GM18508 (cell line): ENCODE measurements around the gene SUPT4H1.

Source experiments
- ATAC-seq: cut with Tn5 transposase; IDR thresholded peaks from one replicate; pipeline ENCODE4 v1.9.1; 2021; ENCODE audit warnings: moderate number of reproducible peaks; ENCODE audit not compliant: insufficient read depth, unreplicated experiment

The SUPT4H1 gene

GRCh38 chr17:58381124-58382035 is 29.4 kb upstream of the SUPT4H1 start:
- no peak for ATAC-seq

DNA sequence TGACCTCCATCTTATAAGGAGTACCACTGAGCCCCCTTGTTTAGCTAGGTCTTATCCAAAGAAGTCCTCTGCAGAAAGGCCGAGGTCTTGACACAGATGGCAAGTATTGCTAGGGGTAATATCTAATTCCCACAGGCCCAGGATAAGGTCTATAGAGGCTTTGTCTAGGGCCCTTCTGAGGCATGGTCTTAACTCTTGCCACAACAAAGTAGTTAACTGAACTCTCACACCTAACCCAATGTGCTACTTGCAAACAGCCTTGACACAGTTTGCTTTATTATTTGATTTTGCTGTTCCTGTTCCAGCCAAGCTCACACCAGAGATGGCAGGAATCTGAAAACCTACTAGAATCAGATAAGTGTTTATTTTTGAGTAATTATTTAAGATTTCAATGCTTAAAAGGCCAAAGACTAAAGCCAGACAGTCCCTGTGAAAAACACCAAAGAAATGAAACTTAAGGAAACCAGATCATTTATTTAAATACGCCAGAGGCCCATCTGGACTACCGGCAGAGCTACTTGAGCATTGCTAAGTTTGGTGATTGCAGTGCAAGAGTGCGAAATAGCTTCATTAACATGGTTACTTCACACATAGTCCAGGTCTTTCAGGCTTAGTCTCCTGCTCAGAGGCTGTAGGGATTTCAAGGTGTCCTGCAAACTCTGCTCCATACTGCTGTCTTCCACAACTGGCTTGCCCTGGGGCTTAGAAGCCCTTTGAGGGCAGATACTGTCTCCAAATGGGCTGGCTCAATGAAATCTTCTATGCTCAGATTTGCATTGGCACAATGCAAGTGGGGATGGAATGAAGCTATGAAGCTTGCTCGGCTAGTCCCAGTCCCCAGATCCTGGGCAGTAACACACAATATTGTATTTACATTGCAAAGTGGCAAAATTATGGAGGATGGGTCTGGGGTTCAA is 28.5 kb upstream of the SUPT4H1 start:
- ATAC-seq = no peak

DNA sequence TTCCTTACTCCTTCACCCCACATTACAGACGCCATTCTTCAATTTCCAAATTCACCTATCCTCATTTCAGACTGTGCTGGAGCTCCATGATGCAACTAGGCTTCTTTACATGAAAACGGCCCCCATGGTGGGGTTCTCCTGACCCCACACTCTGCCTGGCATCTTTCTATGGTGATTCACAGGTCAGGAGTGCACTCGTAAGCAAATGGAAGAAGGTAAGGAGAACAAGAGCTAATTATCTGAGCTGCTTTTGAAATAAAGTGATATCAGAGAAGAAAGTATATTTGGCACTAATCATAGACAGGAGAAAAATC is 27.5 kb upstream of the SUPT4H1 start:
- ATAC-seq = no peak

DNA sequence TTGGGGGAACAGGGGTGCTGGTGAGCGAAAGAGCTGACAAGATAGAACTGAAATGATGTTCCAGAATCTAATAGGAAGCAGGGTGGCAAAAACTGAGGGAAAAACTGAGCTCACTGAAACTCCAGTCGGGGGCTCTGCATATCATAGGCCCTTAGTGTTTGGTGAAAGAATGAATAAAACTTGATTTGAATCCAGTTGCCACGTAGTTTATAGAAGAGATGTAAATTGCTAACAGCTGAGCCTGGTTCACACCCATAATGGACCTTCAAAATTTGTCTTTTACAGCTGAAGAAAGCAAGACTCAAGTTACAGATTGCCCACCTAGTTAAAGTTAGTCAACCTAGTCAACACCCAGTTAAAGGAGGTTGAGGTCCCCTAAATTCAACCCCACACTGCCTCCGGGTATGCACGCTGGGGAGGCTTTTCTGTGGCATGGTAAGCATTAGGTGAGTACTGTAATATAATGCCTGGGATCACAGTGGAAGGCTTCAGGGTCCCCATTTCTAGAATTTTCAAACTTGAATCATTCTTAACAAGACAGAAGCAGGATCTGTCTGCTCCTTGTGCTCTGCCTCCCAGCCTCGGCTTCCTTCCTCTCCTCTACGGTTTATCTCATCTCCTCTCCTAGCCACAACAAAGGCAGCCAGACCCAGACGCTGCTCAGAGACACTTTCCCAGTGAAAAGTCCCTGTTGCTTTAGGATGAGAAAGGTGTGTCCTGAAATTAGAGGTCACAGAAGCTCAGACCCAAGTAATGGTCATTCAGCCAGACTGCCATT is 26.9 kb upstream of the SUPT4H1 start:
- ATAC-seq = no peak

- ATAC-seq = no peak
Observed at GRCh38 chr17:58377661-58378060, 25.7 kb upstream of the SUPT4H1 start.

DNA sequence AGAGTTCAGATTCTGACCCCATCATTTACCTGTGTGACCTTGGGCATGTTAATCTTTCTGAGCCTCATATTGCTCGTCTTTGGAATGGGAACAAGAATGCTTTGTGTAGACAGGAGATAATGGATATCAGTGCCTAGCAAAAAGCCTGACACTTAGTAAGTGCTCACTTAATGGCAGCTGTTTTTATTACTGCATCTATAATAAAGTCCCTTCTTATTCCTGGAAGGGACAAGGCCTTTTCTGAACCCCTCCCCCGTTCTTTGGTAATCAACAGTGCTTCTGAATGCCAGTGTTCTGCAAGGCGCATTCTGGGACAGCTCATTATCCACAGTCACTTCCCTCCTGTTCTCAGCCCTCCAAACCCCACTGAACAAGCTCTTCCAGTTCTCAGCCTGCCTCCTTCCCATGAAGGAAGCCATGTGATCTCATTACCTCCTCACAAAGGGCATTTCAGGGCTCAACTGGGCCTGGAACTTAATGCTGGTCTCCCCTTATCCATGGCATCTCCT is 25.1 kb upstream of the SUPT4H1 start:
- ATAC-seq = no peak

DNA sequence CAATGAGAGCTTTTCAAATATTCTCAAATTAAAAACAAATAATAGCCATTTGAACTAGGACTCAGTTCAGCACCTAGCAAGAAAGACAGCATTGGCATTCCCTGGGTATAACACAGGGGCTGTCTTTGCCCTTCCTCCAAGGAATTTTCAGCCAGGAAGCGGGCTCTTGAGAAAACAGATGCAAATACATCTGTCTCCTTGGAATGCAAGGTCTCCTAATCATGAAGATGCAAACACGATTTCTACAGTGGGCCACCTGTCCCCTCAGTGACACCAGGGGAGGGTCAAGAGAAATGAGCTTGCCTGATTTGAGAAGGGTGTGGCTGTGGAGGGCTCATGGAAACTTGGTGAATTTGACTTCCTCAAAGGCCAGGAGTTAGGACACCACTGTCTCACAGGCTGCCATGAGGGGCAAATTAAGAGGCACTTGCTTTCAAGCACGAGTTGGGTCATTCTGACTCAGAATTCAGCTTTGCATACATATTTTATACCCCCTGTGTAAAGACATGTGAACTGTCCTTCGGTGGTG is 24.5 kb upstream of the SUPT4H1 start:
- no peak for ATAC-seq

- ATAC-seq = no peak
Observed at GRCh38 chr17:58375811-58376210, 23.8 kb upstream of the SUPT4H1 start.

DNA sequence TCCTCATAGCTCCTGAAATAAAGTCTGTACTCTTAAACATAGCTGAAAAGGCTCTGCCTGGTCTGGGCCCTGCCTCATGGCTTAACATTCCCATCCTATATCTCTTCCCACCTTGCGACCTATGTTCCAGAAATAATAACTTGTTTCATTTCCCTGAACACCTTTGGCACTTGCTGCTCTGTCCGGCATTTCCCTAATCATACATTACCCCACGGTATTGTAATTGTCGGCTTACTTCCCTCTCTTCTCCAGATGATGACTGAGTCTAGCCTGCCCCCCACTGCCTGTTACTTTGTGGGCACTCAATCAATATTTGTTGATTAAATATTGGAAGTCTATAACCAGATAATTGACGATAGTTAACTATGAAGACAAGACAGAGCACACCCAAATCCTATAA is 23.3 kb upstream of the SUPT4H1 start:
- no peak for ATAC-seq

DNA sequence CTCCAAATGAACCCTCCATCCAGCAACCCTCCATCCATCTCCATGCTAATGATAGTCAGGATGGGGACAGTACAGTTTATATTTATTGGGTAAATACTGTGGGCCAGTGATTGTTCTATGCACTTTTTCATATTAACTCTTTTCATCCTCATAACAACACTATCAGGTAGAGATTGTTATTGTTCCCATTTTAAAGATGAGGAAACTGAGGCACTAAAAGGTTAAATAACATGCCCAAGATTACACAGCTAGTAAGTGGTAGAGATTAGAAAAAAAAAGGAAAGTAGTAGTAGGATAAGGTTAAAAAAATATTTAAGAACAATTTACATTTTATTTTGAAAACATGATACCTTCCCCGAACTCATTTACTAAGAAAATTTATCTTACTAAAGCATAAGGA is 21.9 kb upstream of the SUPT4H1 start:
- no peak for ATAC-seq

- ATAC-seq = no peak
Observed at GRCh38 chr17:58373003-58373402, 21.0 kb upstream of the SUPT4H1 start.

GRCh38 chr17:58371300-58371950 is 19.4 kb upstream of the SUPT4H1 start:
- ATAC-seq = no peak

- ATAC-seq = no peak
Observed at GRCh38 chr17:58370716-58371115, 18.7 kb upstream of the SUPT4H1 start.

GRCh38 chr17:58370309-58370708 is 18.3 kb upstream of the SUPT4H1 start:
- ATAC-seq = no peak

- ATAC-seq = no peak
Observed at GRCh38 chr17:58369214-58370031, 17.4 kb upstream of the SUPT4H1 start.

GRCh38 chr17:58368860-58369213 is 16.8 kb upstream of the SUPT4H1 start:
- no peak for ATAC-seq

DNA sequence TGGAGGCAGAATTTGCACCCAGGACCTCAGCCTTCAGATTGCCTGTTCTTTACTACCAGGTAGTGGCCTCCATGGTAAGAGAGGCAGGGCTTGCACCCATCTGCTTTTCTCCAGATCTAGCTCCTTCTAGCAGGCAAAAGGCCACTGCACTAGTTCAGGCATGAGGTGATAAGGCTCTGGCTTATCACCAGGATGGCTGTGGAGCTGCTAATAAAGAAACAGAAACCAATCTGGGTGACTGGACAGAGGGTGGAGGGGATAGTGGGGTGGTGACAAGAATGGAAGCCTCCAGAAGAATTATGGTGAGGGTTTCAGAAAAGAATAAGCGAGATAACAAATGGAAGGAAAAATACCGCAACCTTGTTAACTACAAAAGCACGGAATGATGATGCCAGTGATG is 15.5 kb upstream of the SUPT4H1 start:
- ATAC-seq = no peak

GRCh38 chr17:58365980-58366595 is 14.1 kb upstream of the SUPT4H1 start:
- ATAC-seq = no peak
